IMR-90 (cell line): ENCODE measurements around the gene CXorf49B. TPM values are rescaled to one million over a fixed set of nuclear protein-coding genes. Genes with fewer than 3 reads are reported as not detected.

Experiments
- ATAC-seq: fragments of 200-7000 bp; cut with Tn5 transposase; 2 replicates; pipeline ENCODE4 v1.9.1; 2020; ENCODE audit warnings: low read depth, mild to moderate bottlenecking, moderate library complexity
- BruUV-seq: library from RNA; stranded (reverse); fragments of 400-500 nt; replicated peaks from 2 replicates; lab custom pipeline; 2021; lab: Mats Ljungman, UMichigan
- CTCF ChIA-PET: fragments of 300-600 bp; formaldehyde crosslinking; extraction: SDS; loops from one replicate; lab custom pipeline; 2021; ENCODE audit warnings: antibody characterized with exemption; lab: Yijun Ruan, JAX
- POLR2A ChIA-PET: fragments of 300-600 bp; sonication (Branson Sonifier 250); formaldehyde crosslinking; loops from one replicate; lab custom pipeline; 2022; ENCODE audit warnings: antibody characterized with exemption; ENCODE audit not compliant: unreplicated experiment; lab: Charles Lee
- DNase-seq: peaks from one replicate; pipeline ENCODE4 v3.0.0; 2013
- H2AFZ ChIP-seq: replicated peaks from 2 replicates; pipeline ENCODE3; 2013; ENCODE audit warnings: low read length, mild to moderate bottlenecking; ENCODE audit not compliant: poor library complexity
- H2AK5ac ChIP-seq: 2 replicates; pipeline ENCODE4 v1.6.1; 2013; ENCODE audit warnings: low read depth, low read length, inconsistent platforms
- H2AK9ac ChIP-seq: replicated peaks from 2 replicates; pipeline ENCODE3; 2013; ENCODE audit warnings: mild to moderate bottlenecking, low read depth, low read length, moderate library complexity; ENCODE audit not compliant: poor library complexity
- H2BK120ac ChIP-seq: 2 replicates; pipeline ENCODE4 v1.6.1; 2013; ENCODE audit warnings: low read depth, low read length, inconsistent platforms
- H2BK15ac ChIP-seq: 3 replicates; pipeline ENCODE4 v1.6.1; 2013; ENCODE audit warnings: low read depth, low read length, inconsistent platforms
- H2BK20ac ChIP-seq: 2 replicates; pipeline ENCODE4 v1.6.1; 2013; ENCODE audit warnings: low read depth, mild to moderate bottlenecking, inconsistent platforms, low read length, moderate library complexity
- H2BK5ac ChIP-seq: 2 replicates; pipeline ENCODE4 v1.6.1; 2013; ENCODE audit warnings: mild to moderate bottlenecking, low read depth, low read length, inconsistent platforms; ENCODE audit not compliant: poor library complexity, severe bottlenecking
- H3K14ac ChIP-seq: replicated peaks from 2 replicates; pipeline ENCODE4 v1.6.1; 2013; ENCODE audit warnings: low read depth, low read length, inconsistent platforms
- H3K18ac ChIP-seq: 2 replicates; pipeline ENCODE4 v1.6.1; 2013; ENCODE audit warnings: low read depth, low read length, control low read depth
- H3K23ac ChIP-seq: 2 replicates; pipeline ENCODE4 v1.6.1; 2013; ENCODE audit warnings: low read depth, low read length, inconsistent platforms
- H3K27ac ChIP-seq: 2 replicates; pipeline ENCODE4 v1.5.1; 2013; ENCODE audit warnings: mild to moderate bottlenecking, control low read depth, low read length; ENCODE audit not compliant: insufficient read depth
- H3K27me3 ChIP-seq: 2 replicates; pipeline ENCODE4 v1.6.1; 2013; ENCODE audit warnings: low read length; ENCODE audit not compliant: control insufficient read depth, insufficient read depth
- H3K36me3 ChIP-seq: 2 replicates; pipeline ENCODE4 v1.6.1; 2013; ENCODE audit warnings: low read length, mixed read lengths; ENCODE audit not compliant: control insufficient read depth, insufficient read depth
- H3K4ac ChIP-seq: 2 replicates; pipeline ENCODE4 v1.6.1; 2013; ENCODE audit warnings: low read depth, low read length, inconsistent platforms
- H3K4me1 ChIP-seq: 2 replicates; pipeline ENCODE4 v1.6.1; 2013; ENCODE audit warnings: low read length, mixed read lengths; ENCODE audit not compliant: control insufficient read depth, insufficient read depth
- H3K4me2 ChIP-seq: 2 replicates; pipeline ENCODE4 v1.6.1; 2013; ENCODE audit warnings: low read depth, mild to moderate bottlenecking, control low read depth, low read length, moderate library complexity
- H3K4me3 ChIP-seq: 2 replicates; pipeline ENCODE4 v1.5.1; 2013; ENCODE audit warnings: low read depth, mild to moderate bottlenecking, control low read depth, low read length, moderate library complexity; ENCODE audit not compliant: insufficient read depth
- H3K56ac ChIP-seq: 2 replicates; pipeline ENCODE4 v1.6.1; 2013; ENCODE audit warnings: low read length, inconsistent platforms; ENCODE audit not compliant: insufficient read depth; ENCODE audit errors: extremely low read depth
- H3K79me1 ChIP-seq, 2 experiments: 2 replicates each; pipeline ENCODE4 v1.6.1; 2013; ENCODE audit warnings: low read length in 2 of 2, inconsistent platforms in 1 of 2, low read depth in 1 of 2
- H3K9ac ChIP-seq: 2 replicates; pipeline ENCODE4 v1.6.1; 2013; ENCODE audit warnings: low read depth, low read length, control low read depth
- H3K9me1 ChIP-seq: 2 replicates; pipeline ENCODE4 v1.6.1; 2013; ENCODE audit warnings: low read length, inconsistent platforms; ENCODE audit not compliant: insufficient read depth
- H3K9me3 ChIP-seq: 2 replicates; pipeline ENCODE4 v1.6.1; 2013; ENCODE audit warnings: low read length; ENCODE audit not compliant: control insufficient read depth, insufficient read depth
- H4K20me1 ChIP-seq: 2 replicates; pipeline ENCODE4 v1.6.1; 2013; ENCODE audit warnings: low read length, inconsistent platforms; ENCODE audit not compliant: insufficient read depth
- H4K5ac ChIP-seq: 2 replicates; pipeline ENCODE4 v1.6.1; 2013; ENCODE audit warnings: mild to moderate bottlenecking, low read depth, low read length, control low read depth
- H4K8ac ChIP-seq, 2 experiments: 2 replicates each; pipeline ENCODE4 v1.6.1; 2013; ENCODE audit warnings: low read depth in 2 of 2, low read length in 2 of 2, control low read depth in 1 of 2, inconsistent platforms in 1 of 2
- H4K91ac ChIP-seq: 2 replicates; pipeline ENCODE4 v1.6.1; 2013; ENCODE audit warnings: low read depth, low read length, inconsistent platforms; ENCODE audit not compliant: insufficient read depth
- CEBPB ChIP-seq: IDR thresholded peaks from 2 replicates; pipeline ENCODE4 v1.6.1; 2012; ENCODE audit warnings: low read depth, low read length, improper control_type of control experiment
- MAZ ChIP-seq: IDR thresholded peaks from 2 replicates; pipeline ENCODE4 v1.6.1; 2012; ENCODE audit warnings: low read depth, mild to moderate bottlenecking, low read length, improper control_type of control experiment, moderate library complexity, borderline replicate concordance
- USF2 ChIP-seq: fragments of 150-350 bp; IDR thresholded peaks from 2 replicates; pipeline ENCODE4 v1.6.1; 2017; ENCODE audit warnings: mild to moderate bottlenecking, antibody characterized with exemption, low read length, low read depth
- WGBS, 2 experiments: methylation state at CpG; one replicate each; pipeline versions ENCODE4 v1.1.5 to v1.1.7; 2013; ENCODE audit warnings: missing lambda C conversion rate in 2 of 2; ENCODE audit not compliant: insufficient read length in 1 of 2; ENCODE audit errors: extremely low coverage in 2 of 2; 5-methylcytosine and 5-hydroxymethylcytosine counted together
- dilution Hi-C: fragments of 300-500 bp; cut with HindIII; formaldehyde crosslinking; loops from one replicate; pipeline ENCODE4 v1.14.3; 2018; ENCODE audit warnings: low sequenced_read_pairs; ENCODE audit not compliant: unreplicated experiment
- in situ Hi-C: fragments of 300-500 bp; cut with MboI; formaldehyde crosslinking; loops from 3 replicates; pipeline ENCODE4 v1.14.3; 2019; ENCODE audit warnings: low sequenced_read_pairs, inconsistent platforms, mixed read lengths
- intact Hi-C: fragments of 100-400 bp; cut with micrococcal nuclease; formaldehyde crosslinking; loops from 2 replicates; pipeline ENCODE4 v1.10.0; 2022
- polyA plus RNA-seq, 3 experiments: library from polyadenylated mRNA; depleted of rRNA; stranded (reverse); fragments of >200 nt; gene quantifications; 2 replicates each; pipeline ENCODE4 v1.2.3, GENCODE V29; 2012; ENCODE audit warnings: low replicate concordance in 1 of 3
- total RNA-seq: library from RNA; depleted of rRNA; stranded (reverse); fragments of >200 nt; gene quantifications from 2 replicates; pipeline ENCODE4 v1.2.3, GENCODE V29; 2012

CXorf49B gene
- total and polyA plus RNA-seq, 2 of the 4 experiments (the other 2 are of a cell fraction): not detected

GRCh38 chrX:71815121-71815905 is 52.2 kb downstream of the CXorf49B start:
- Histone ChIP-seq H3K27ac (no peak overlapping the region), H3K4ac (no peak overlapping the region), H4K91ac (no peak overlapping the region), H3K9me1 (no peaks in the 10 kb centered on the region), H4K8ac (no peak overlapping the region), H4K5ac (no peak overlapping the region), H2AK5ac (no peak overlapping the region), H2AFZ (peak overlapping the region; percentile 21), H2BK20ac (no peak overlapping the region), H3K36me3 (no peaks in the 10 kb centered on the region), H2BK15ac (no peak overlapping the region), H3K27me3 (peaks cover 2% of the 10 kb centered on the region; the same call in 1 of the 2 replicates), H3K79me1 (no peaks in the 10 kb centered on the region), H2BK120ac (no peak overlapping the region), H2BK5ac (no peak overlapping the region), H4K20me1 (no peaks in the 10 kb centered on the region), H3K9me3 (no peaks in the 10 kb centered on the region), H2AK9ac (no peak overlapping the region), H3K9ac (no peak overlapping the region), H3K56ac (no peak overlapping the region), H3K18ac (no peak overlapping the region), H3K14ac (no peak overlapping the region), H3K4me2 (no peak overlapping the region), H3K4me1 (no peaks in the 10 kb centered on the region), H3K4me3 (no peak overlapping the region), H3K23ac (no peak overlapping the region)
- no peak for TF ChIP-seq USF2
- peak; percentile 38; the same call in 1 of the 2 replicates for TF ChIP-seq CEBPB
- no peak for TF ChIP-seq MAZ
- dilution Hi-C loops (no loop called here), in situ Hi-C loops (no loop called here), intact Hi-C loops (no loop called here)
- DNase-seq (no peak), ATAC-seq (no peak)
- POLR2A ChIA-PET: no interaction called here
- WGBS, 2 experiments: 40% methylated on average over 1 of the region's 14 CpGs; no CpG with 5 or more reads in 1 of the 2 experiments
- no TSS peak for BruUV-seq
- CTCF ChIA-PET: no interaction called here
